ENCODE data around the gene C2CD2L. TPM values are rescaled to one million over a fixed set of nuclear protein-coding genes. Genes with fewer than 3 reads are reported as not detected.

Gene C2CD2L
- total RNA-seq, 1 experiment from 2014 or later = 6.4 TPM

- no peak for TF ChIP-seq MLX (CRISPR knock-in tag; IDR thresholded peaks at IDR 0.05)
- no peak for TF ChIP-seq ZNF671 (CRISPR knock-in tag; IDR thresholded peaks at IDR 0.05)
- no peak for TF ChIP-seq OVOL2 (CRISPR knock-in tag; IDR thresholded peaks at IDR 0.05; ENCODE audit: borderline replicate concordance)
- TF ChIP-seq GTF2I (CRISPR knock-in tag; conservative IDR thresholded peaks at IDR 0.05) = no peak
- TF ChIP-seq HMGA2 (CRISPR knock-in tag; IDR thresholded peaks at IDR 0.05) = no peak
- no peak for TF ChIP-seq ZNF423 (CRISPR knock-in tag; IDR thresholded peaks at IDR 0.05)
- peak; percentile 75 for TF ChIP-seq USF2 (CRISPR knock-in tag; IDR thresholded peaks at IDR 0.05)
- TF ChIP-seq CREM (CRISPR knock-in tag; IDR thresholded peaks at IDR 0.05) = peak; percentile 90
- no peak for TF ChIP-seq CBFB (CRISPR knock-in tag; IDR thresholded peaks at IDR 0.05; ENCODE audit: low read depth)
- peak; percentile 58 for TF ChIP-seq FOXK1 (CRISPR knock-in tag; IDR thresholded peaks at IDR 0.05)
- no peak for TF ChIP-seq CREB1 (CRISPR knock-in tag; IDR thresholded peaks at IDR 0.05)
- no peak for TF ChIP-seq SMAD3 (CRISPR knock-in tag; IDR thresholded peaks at IDR 0.05; ENCODE audit: borderline replicate concordance)
- TF ChIP-seq NFYB (CRISPR knock-in tag; conservative IDR thresholded peaks at IDR 0.05; ENCODE audit: low read depth) = peak; percentile 55; the same call in 1 of the 2 replicates
- no peak for TF ChIP-seq NR2C2 (CRISPR knock-in tag; IDR thresholded peaks at IDR 0.05)
- no peak for TF ChIP-seq ZNF263 (CRISPR knock-in tag; IDR thresholded peaks at IDR 0.05; ENCODE audit: low read depth)
- TF ChIP-seq ZNF416 (CRISPR knock-in tag; IDR thresholded peaks at IDR 0.05) = 0 out of 2 replicates have a peak, but pooled peaks have one; percentile 23
- TF ChIP-seq SOX15 (CRISPR knock-in tag; IDR thresholded peaks at IDR 0.05) = no peak
- TF ChIP-seq E2F4 (CRISPR knock-in tag; IDR thresholded peaks at IDR 0.05; ENCODE audit: borderline replicate concordance, low read depth) = no peak
- TF ChIP-seq NR3C1 (CRISPR knock-in tag; conservative IDR thresholded peaks at IDR 0.05; ENCODE audit: low read depth) = no peak
These were observed 22.3 kb upstream of the C2CD2L start, which contains the start of gene HMBS (continued) for GRCh38 chr11:119084663-119085436.

GRCh38 chr11:119085437-119085847, 21.7 kb upstream of the C2CD2L start:
- Mint-ChIP-seq H3K4me3 (peak overlapping the region; percentile 98), H3K4me1 (peaks cover 3% of the 10 kb centered on the region; the same call in 1 of the 2 replicates), H3K27ac (peak overlapping the region; percentile 98), H3K36me3 (peaks cover 11% of the 10 kb centered on the region), H3K9me3 (no peaks in the 10 kb centered on the region), H3K27me3 (ENCODE audit: low read depth) (no peaks in the 10 kb centered on the region)
- POLR2A ChIA-PET = interaction anchor here (0.6 to 2.5 kb wide), 11 partner anchors 7 to 236 kb away, joined by 3 to 19 read pairs (median 7); partner anchors contain the start of genes C2CD2L, DPAGT1, RPS25 and TRAPPC4
- DNase-seq (ENCODE audit: low spot score) = no peak
- CTCF ChIA-PET = interaction anchor here (0.6 to 2.0 kb wide), 7 partner anchors 15 to 253 kb away, joined by 3 to 16 read pairs (median 5); partner anchors contain the start of genes CBL, DPAGT1 and VPS11
- no peak for ATAC-seq
- TF ChIP-seq FOXP4 (CRISPR knock-in tag; IDR thresholded peaks at IDR 0.05) (no peak), PRRX2 (CRISPR knock-in tag; IDR thresholded peaks at IDR 0.05) (no peak), ZNF396 (CRISPR knock-in tag; IDR thresholded peaks at IDR 0.05; ENCODE audit: borderline replicate concordance) (no peak), IRF1 (CRISPR knock-in tag; IDR thresholded peaks at IDR 0.05) (no peak), ATF6 (CRISPR knock-in tag; IDR thresholded peaks at IDR 0.05) (no peak), ZNF425 (CRISPR knock-in tag; conservative IDR thresholded peaks at IDR 0.05) (no peak), CBFB (CRISPR knock-in tag; IDR thresholded peaks at IDR 0.05; ENCODE audit: low read depth) (no peak)
